ENCODE measurements around the gene BANK1. TPM values are rescaled to one million over a fixed set of nuclear protein-coding genes. Genes with fewer than 3 reads are reported as not detected.

The BANK1 gene
- total and polyA plus RNA-seq, 2 donors (not counting 1 experiment from before 2014, with no cell fraction given): 0.20 to 0.83 TPM

DNA sequence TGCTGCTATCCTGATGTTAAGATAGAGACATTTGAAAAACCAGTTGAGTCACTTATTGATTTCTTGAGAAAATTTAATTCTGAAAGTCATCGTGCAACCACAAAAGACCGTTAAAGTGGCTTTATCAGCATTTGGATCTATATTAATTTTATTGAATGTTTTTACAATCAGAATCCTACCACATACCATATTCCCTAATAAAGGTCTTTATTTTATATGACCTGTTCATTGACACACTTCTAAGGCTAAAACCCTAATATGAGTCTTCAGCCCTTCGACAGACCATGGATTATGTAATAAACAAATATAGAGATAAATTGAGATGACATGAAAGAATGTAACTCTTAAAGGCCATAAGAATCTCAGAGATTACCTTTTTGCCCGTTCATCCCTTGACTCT is 68.1 kb downstream of the BANK1 start:
- TF ChIP-seq EZH2 (IDR thresholded peaks at IDR 0.05; ENCODE audit: low read length, missing control alignments): no peak
- TF ChIP-seq, protein P1, sequence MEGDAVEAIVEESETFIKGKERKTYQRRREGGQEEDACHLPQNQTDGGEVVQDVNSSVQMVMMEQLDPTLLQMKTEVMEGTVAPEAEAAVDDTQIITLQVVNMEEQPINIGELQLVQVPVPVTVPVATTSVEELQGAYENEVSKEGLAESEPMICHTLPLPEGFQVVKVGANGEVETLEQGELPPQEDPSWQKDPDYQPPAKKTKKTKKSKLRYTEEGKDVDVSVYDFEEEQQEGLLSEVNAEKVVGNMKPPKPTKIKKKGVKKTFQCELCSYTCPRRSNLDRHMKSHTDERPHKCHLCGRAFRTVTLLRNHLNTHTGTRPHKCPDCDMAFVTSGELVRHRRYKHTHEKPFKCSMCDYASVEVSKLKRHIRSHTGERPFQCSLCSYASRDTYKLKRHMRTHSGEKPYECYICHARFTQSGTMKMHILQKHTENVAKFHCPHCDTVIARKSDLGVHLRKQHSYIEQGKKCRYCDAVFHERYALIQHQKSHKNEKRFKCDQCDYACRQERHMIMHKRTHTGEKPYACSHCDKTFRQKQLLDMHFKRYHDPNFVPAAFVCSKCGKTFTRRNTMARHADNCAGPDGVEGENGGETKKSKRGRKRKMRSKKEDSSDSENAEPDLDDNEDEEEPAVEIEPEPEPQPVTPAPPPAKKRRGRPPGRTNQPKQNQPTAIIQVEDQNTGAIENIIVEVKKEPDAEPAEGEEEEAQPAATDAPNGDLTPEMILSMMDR (conservative IDR thresholded peaks at IDR 0.05 in 1 of 2, IDR thresholded peaks at IDR 0.05 in 1 of 2; ENCODE audit: low read depth in 1 of 2, low read length in 2 of 2): no peak
- no peak overlapping the region for H2AFZ ChIP-seq (ENCODE audit: low read length)
- H3K36me3 ChIP-seq (ENCODE audit: control insufficient read depth, insufficient read depth, low read length): no peaks in the 10 kb centered on the region
- no peak for DNase-seq (ENCODE audit: low read depth in 2 of 2)
- H3K4me1 ChIP-seq (ENCODE audit: control insufficient read depth, extremely low read depth, insufficient read depth, low read length): no peaks in the 10 kb centered on the region
- H3K4me2 ChIP-seq (ENCODE audit: extremely low read depth, insufficient read depth, low read length): no peak overlapping the region
- H4K20me1 ChIP-seq (ENCODE audit: control insufficient read depth, extremely low read depth, insufficient read depth, low read length): no peaks in the 10 kb centered on the region
- no peak overlapping the region for H3K9ac ChIP-seq (ENCODE audit: insufficient read depth, low read length)
- no peak overlapping the region for H3K27ac ChIP-seq (ENCODE audit: insufficient read depth, low read length)
- no peaks in the 10 kb centered on the region for H3K9me3 ChIP-seq (ENCODE audit: control insufficient read depth, insufficient read depth, low read depth, low read length)
- H3K4me3 ChIP-seq (replicated peaks in 1 of 4; ENCODE audit: control extremely low read depth in 1 of 4, insufficient read depth in 1 of 4, low read depth in 3 of 4, low read length in 4 of 4): no peak overlapping the region
- H3K27me3 ChIP-seq (ENCODE audit: control insufficient read depth, insufficient read depth, low read length): no peaks in the 10 kb centered on the region
- H3K79me2 ChIP-seq (ENCODE audit: control insufficient read depth, insufficient read depth, low read length): no peaks in the 10 kb centered on the region

DNA sequence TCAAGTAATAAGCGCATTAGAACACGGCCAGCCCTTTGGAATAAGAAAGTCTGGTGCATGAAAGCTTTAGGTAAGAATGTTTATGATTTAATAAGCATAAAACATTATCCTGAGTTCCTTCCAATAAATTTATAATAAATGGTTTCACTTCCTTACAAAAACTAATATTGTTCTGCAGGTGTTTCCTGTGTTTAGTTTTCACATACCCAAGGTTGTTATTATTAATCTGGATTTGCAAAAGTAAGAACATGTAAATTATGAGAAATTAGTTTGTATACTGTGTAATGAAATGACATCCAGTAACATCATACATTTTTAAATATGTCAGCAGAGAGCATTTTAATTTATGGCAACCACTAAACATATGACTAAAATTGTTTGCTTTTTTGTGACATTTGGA is 72.1 kb downstream of the BANK1 start:
- no peaks in the 10 kb centered on the region for H3K36me3 ChIP-seq (ENCODE audit: control insufficient read depth, insufficient read depth, low read length)
- no peak overlapping the region for H3K4me3 ChIP-seq (replicated peaks in 1 of 4; ENCODE audit: control extremely low read depth in 1 of 4, insufficient read depth in 1 of 4, low read depth in 3 of 4, low read length in 4 of 4)
- no peaks in the 10 kb centered on the region for H3K79me2 ChIP-seq (ENCODE audit: control insufficient read depth, insufficient read depth, low read length)
- H3K4me2 ChIP-seq (ENCODE audit: extremely low read depth, insufficient read depth, low read length): no peak overlapping the region
- no peak for DNase-seq (ENCODE audit: low read depth in 2 of 2)
- no peak overlapping the region for H3K27ac ChIP-seq (ENCODE audit: insufficient read depth, low read length)
- no peaks in the 10 kb centered on the region for H3K4me1 ChIP-seq (ENCODE audit: control insufficient read depth, extremely low read depth, insufficient read depth, low read length)
- no peaks in the 10 kb centered on the region for H3K9me3 ChIP-seq (ENCODE audit: control insufficient read depth, insufficient read depth, low read depth, low read length)
- no peaks in the 10 kb centered on the region for H3K27me3 ChIP-seq (ENCODE audit: control insufficient read depth, insufficient read depth, low read length)
- H4K20me1 ChIP-seq (ENCODE audit: control insufficient read depth, extremely low read depth, insufficient read depth, low read length): no peaks in the 10 kb centered on the region
- H3K9ac ChIP-seq (ENCODE audit: insufficient read depth, low read length): no peak overlapping the region
- TF ChIP-seq EZH2 (IDR thresholded peaks at IDR 0.05; ENCODE audit: low read length, missing control alignments): no peak
- TF ChIP-seq, protein P1 (conservative IDR thresholded peaks at IDR 0.05 in 1 of 2, IDR thresholded peaks at IDR 0.05 in 1 of 2; ENCODE audit: low read depth in 1 of 2, low read length in 2 of 2): no peak
- no peak overlapping the region for H2AFZ ChIP-seq (ENCODE audit: low read length)

DNA sequence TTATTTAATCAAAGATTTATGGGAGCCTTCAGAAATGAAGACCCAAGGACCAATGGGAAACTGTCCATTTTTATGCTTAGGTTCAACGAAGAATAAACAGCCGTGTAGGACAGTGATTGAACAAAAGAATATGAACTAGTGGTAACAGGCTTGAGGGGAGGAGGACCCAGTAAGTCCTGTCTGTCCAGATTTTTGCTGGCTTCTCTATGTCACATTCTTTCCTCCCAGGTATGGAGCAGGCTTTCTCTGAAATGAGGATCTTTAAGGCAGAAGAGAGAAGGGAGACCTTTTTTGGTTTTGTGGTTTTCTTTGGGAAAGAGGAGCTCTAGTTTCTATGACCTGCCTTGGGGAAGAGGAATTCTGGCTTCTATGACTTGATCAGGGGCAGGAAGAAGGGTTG is 74.1 kb downstream of the BANK1 start:
- Histone ChIP-seq H3K27me3 (ENCODE audit: control insufficient read depth, insufficient read depth, low read length) (no peaks in the 10 kb centered on the region), H2AFZ (ENCODE audit: low read length) (no peak overlapping the region), H3K79me2 (ENCODE audit: control insufficient read depth, insufficient read depth, low read length) (no peaks in the 10 kb centered on the region), H3K4me1 (ENCODE audit: control insufficient read depth, extremely low read depth, insufficient read depth, low read length) (no peaks in the 10 kb centered on the region), H3K36me3 (ENCODE audit: control insufficient read depth, insufficient read depth, low read length) (no peaks in the 10 kb centered on the region), H3K9me3 (ENCODE audit: control insufficient read depth, insufficient read depth, low read depth, low read length) (no peaks in the 10 kb centered on the region), H3K27ac (ENCODE audit: insufficient read depth, low read length) (no peak overlapping the region), H3K9ac (ENCODE audit: insufficient read depth, low read length) (no peak overlapping the region), H3K4me2 (ENCODE audit: extremely low read depth, insufficient read depth, low read length) (no peak overlapping the region), H4K20me1 (ENCODE audit: control insufficient read depth, extremely low read depth, insufficient read depth, low read length) (no peaks in the 10 kb centered on the region), H3K4me3 (replicated peaks in 1 of 4; ENCODE audit: control extremely low read depth in 1 of 4, insufficient read depth in 1 of 4, low read depth in 3 of 4, low read length in 4 of 4) (no peak overlapping the region)
- TF ChIP-seq, protein P1 (conservative IDR thresholded peaks at IDR 0.05 in 1 of 2, IDR thresholded peaks at IDR 0.05 in 1 of 2; ENCODE audit: low read depth in 1 of 2, low read length in 2 of 2): no peak
- TF ChIP-seq EZH2 (IDR thresholded peaks at IDR 0.05; ENCODE audit: low read length, missing control alignments): no peak
- DNase-seq (ENCODE audit: low read depth in 2 of 2): no peak

Data from fibroblast of lung (primary cell).